Neuron (in vitro differentiated cells): ENCODE data around the gene COX17.

ENCODE experiments used
- H2AFZ ChIP-seq: one replicate; pipeline ENCODE4 v1.6.1; 2013; ENCODE audit warnings: low read depth, mild to moderate bottlenecking, inconsistent platforms, low read length, moderate library complexity
- H3K27me3 ChIP-seq: one replicate; pipeline ENCODE4 v1.6.1; 2013; ENCODE audit warnings: low read length; ENCODE audit not compliant: insufficient read depth
- H3K36me3 ChIP-seq: one replicate; pipeline ENCODE4 v1.6.1; 2013; ENCODE audit warnings: low read length; ENCODE audit not compliant: insufficient read depth
- H3K4me1 ChIP-seq: one replicate; pipeline ENCODE4 v1.6.1; 2013; ENCODE audit warnings: low read length; ENCODE audit not compliant: insufficient read depth
- H3K4me3 ChIP-seq: 2 replicates; pipeline ENCODE4 v1.5.1; 2013; ENCODE audit warnings: mild to moderate bottlenecking, low read length, moderate library complexity
- H3K9me3 ChIP-seq: one replicate; pipeline ENCODE4 v1.6.1; 2013; ENCODE audit warnings: low read length

Gene COX17

GRCh38 chr3:119664850-119665379 lies 12.3 kb downstream of the COX17 start:
- H3K4me1 ChIP-seq: no peaks in the 10 kb centered on the region
- H3K36me3 ChIP-seq: peaks cover 15% of the 10 kb centered on the region
- H3K4me3 ChIP-seq: no peak overlapping the region
- no peaks in the 10 kb centered on the region for H3K9me3 ChIP-seq
- H2AFZ ChIP-seq: no peak overlapping the region
- no peaks in the 10 kb centered on the region for H3K27me3 ChIP-seq

GRCh38 chr3:119664370-119664769 lies 12.8 kb downstream of the COX17 start:
- H3K4me3 ChIP-seq: no peak overlapping the region
- peaks cover 14% of the 10 kb centered on the region for H3K36me3 ChIP-seq
- H3K4me1 ChIP-seq: no peaks in the 10 kb centered on the region
- H3K9me3 ChIP-seq: no peaks in the 10 kb centered on the region
- H3K27me3 ChIP-seq: no peaks in the 10 kb centered on the region
- H2AFZ ChIP-seq: no peak overlapping the region

GRCh38 chr3:119663885-119664284 lies 13.3 kb downstream of the COX17 start:
- Histone ChIP-seq H3K27me3 (no peaks in the 10 kb centered on the region), H3K4me1 (no peaks in the 10 kb centered on the region), H3K9me3 (no peaks in the 10 kb centered on the region), H2AFZ (no peak overlapping the region), H3K36me3 (peaks cover 9% of the 10 kb centered on the region), H3K4me3 (no peak overlapping the region)

GRCh38 chr3:119662604-119663373 lies 14.4 kb downstream of the COX17 start:
- H3K4me1 ChIP-seq: no peaks in the 10 kb centered on the region
- H3K4me3 ChIP-seq: no peak overlapping the region

GRCh38 chr3:119660474-119661440 lies 16.4 kb downstream of the COX17 start, which contains the start of gene POPDC2:
Gene POPDC2, minus strand, starts transcription at chr3:119660589. Its CDS starts 166 bp downstream, at chr3:119660423.
- no peaks in the 10 kb centered on the region for H3K27me3 ChIP-seq
- H3K36me3 ChIP-seq: peaks cover 2% of the 10 kb centered on the region
- no peaks in the 10 kb centered on the region for H3K9me3 ChIP-seq
- H3K4me3 ChIP-seq: no peak within 1 kb of the TSS
- H2AFZ ChIP-seq: no peak within 1 kb of the TSS
- peaks cover 3% of the 10 kb centered on the region for H3K4me1 ChIP-seq

More at GRCh38 chr3:119662604-119663373, 14.4 kb downstream of the COX17 start:
- no peaks in the 10 kb centered on the region for H3K27me3 ChIP-seq
- no peak overlapping the region for H2AFZ ChIP-seq
- H3K9me3 ChIP-seq: no peaks in the 10 kb centered on the region
- peaks cover 4% of the 10 kb centered on the region for H3K36me3 ChIP-seq

GRCh38 chr3:119659606-119660291 lies 17.5 kb downstream of the COX17 start:
- H3K27me3 ChIP-seq: no peaks in the 10 kb centered on the region
- peaks cover 3% of the 10 kb centered on the region for H3K4me1 ChIP-seq
- H3K9me3 ChIP-seq: no peaks in the 10 kb centered on the region
- H3K36me3 ChIP-seq: peaks cover 2% of the 10 kb centered on the region
- H3K4me3 ChIP-seq: no peak overlapping the region
- H2AFZ ChIP-seq: no peak overlapping the region

GRCh38 chr3:119658994-119659393 lies 18.2 kb downstream of the COX17 start:
- H3K4me1 ChIP-seq: peaks cover 3% of the 10 kb centered on the region
- no peaks in the 10 kb centered on the region for H3K9me3 ChIP-seq
- no peak overlapping the region for H2AFZ ChIP-seq
- no peak overlapping the region for H3K4me3 ChIP-seq
- no peaks in the 10 kb centered on the region for H3K27me3 ChIP-seq
- H3K36me3 ChIP-seq: no peaks in the 10 kb centered on the region

- Histone ChIP-seq H3K9me3 (no peaks in the 10 kb centered on the region), H3K36me3 (no peaks in the 10 kb centered on the region), H2AFZ (no peak overlapping the region), H3K27me3 (no peaks in the 10 kb centered on the region), H3K4me3 (no peak overlapping the region), H3K4me1 (peaks cover 3% of the 10 kb centered on the region)
These were observed 19.1 kb downstream of the COX17 start for GRCh38 chr3:119657887-119658702.

GRCh38 chr3:119653876-119654275 lies 23.3 kb downstream of the COX17 start:
- H3K4me3 ChIP-seq: no peak overlapping the region
- H2AFZ ChIP-seq: no peak overlapping the region
- no peaks in the 10 kb centered on the region for H3K36me3 ChIP-seq

GRCh38 chr3:119652306-119653033 lies 24.7 kb downstream of the COX17 start:
- Histone ChIP-seq H2AFZ (no peak overlapping the region), H3K27me3 (no peaks in the 10 kb centered on the region), H3K4me1 (peaks cover 2% of the 10 kb centered on the region)

More at GRCh38 chr3:119653876-119654275, 23.3 kb downstream of the COX17 start:
- Histone ChIP-seq H3K4me1 (peaks cover 3% of the 10 kb centered on the region), H3K27me3 (no peaks in the 10 kb centered on the region), H3K9me3 (no peaks in the 10 kb centered on the region)

GRCh38 chr3:119649761-119650160 lies 27.4 kb downstream of the COX17 start:
- H3K4me3 ChIP-seq: no peak overlapping the region
- H3K36me3 ChIP-seq: no peaks in the 10 kb centered on the region
- no peaks in the 10 kb centered on the region for H3K9me3 ChIP-seq
- no peaks in the 10 kb centered on the region for H3K27me3 ChIP-seq
- H3K4me1 ChIP-seq: no peaks in the 10 kb centered on the region
- H2AFZ ChIP-seq: no peak overlapping the region

More at GRCh38 chr3:119652306-119653033, 24.7 kb downstream of the COX17 start:
- Histone ChIP-seq H3K9me3 (no peaks in the 10 kb centered on the region), H3K36me3 (no peaks in the 10 kb centered on the region), H3K4me3 (no peak overlapping the region)
